CD4-positive, alpha-beta T cell treated with Interleukin-6 at 100 ng/mL for 8 hours (primary cell): ENCODE data around the gene PIPOX.

Experiments used
- DNase-seq: peaks from one replicate; pipeline ENCODE4 v3.0.0-alpha.2; 2020; ENCODE audit warnings: mixed read lengths, low spot score

The PIPOX gene

DNA sequence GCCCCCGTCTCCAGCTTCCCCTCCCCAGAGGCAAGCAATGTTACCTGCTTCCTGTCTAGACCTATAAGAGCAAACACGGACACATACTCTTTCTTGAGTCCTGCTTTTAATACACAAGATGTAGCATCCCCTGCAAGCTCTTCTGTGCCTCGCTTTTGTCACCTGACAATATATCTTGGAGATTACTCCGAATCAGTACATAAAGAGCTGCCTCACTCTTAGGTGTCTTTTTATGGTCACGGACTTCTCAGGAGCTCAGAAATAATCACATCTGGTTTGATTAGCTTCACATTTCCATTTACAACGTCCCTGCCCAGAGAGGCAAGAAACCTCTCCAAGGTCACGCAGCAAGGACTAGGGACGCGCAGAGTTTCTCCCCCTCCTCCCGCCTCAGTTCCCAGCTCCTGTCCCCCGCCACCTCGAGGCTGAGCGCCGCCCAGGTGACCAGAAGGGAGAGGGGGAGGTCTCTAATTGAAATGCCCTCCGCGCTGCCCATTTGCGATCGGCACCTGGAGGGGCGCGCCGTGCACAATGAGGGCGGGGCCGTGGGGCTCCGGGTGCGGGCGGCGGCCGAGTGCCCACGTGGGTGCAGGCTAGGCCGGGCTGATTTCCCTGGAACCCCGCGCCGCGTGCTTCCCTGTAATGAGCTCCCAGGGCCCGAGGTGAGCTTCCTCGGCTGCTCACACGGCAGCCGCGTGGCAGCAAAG lies 23.3 kb upstream of the PIPOX start:
- no peak for DNase-seq

DNA sequence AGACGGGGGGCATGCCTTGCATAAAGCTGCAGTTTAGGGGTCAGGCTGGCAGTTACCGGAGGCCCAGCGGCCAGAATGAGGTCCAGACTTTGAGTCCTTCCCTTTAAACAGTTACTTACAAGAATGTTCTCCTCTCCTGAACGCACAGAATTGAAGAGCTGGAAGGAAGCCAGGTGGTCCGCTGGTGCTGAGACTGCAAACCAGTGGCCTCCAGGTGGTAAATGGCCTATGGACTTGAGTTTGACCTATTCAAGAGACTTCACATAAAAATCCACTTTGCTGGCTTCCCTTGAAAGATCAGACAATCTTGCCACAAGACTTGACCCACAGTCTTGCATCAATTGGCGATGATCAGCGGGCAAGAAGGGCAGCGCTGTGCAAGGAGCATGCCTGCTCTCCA lies 22.4 kb upstream of the PIPOX start:
- no peak for DNase-seq

DNA sequence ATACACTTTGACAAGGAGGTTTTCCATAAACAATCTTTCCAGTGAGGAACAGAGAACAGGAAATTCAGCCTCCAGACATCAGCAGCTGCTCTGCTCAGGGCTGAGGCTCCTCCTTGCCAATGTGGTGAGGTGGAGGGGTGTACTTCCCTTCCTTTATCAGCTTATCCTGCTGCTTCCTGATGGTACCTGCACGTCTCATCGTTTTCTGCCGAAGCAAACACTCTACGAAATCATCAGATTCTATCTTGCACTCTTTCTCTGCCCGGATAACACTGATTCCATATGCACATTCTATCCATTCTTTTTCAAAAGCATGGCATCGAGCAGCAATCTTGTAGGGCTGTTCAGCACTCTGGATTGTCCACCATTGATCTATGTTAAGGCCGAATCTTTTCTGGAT lies 21.7 kb upstream of the PIPOX start:
- DNase-seq, result no peak

DNA sequence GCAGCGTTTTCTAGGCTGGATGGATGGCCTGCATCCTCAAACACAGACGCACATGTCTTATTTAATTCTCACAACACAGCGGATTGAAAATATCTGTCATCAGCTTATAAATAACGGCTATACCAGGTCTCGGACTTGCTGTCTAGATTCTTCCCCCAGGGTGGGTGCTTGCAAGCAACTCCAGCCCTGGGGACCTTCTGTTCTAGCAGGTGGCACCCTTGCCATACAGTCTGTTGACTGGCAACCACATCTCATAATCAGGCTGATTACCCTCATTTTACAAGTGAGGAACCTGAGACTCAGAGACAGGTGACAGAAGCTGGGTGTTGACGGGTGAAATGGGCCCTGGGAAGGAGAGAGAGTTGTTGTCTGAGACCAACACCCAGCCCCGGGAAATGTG lies 20.9 kb upstream of the PIPOX start:
- DNase-seq, result no peak

DNA sequence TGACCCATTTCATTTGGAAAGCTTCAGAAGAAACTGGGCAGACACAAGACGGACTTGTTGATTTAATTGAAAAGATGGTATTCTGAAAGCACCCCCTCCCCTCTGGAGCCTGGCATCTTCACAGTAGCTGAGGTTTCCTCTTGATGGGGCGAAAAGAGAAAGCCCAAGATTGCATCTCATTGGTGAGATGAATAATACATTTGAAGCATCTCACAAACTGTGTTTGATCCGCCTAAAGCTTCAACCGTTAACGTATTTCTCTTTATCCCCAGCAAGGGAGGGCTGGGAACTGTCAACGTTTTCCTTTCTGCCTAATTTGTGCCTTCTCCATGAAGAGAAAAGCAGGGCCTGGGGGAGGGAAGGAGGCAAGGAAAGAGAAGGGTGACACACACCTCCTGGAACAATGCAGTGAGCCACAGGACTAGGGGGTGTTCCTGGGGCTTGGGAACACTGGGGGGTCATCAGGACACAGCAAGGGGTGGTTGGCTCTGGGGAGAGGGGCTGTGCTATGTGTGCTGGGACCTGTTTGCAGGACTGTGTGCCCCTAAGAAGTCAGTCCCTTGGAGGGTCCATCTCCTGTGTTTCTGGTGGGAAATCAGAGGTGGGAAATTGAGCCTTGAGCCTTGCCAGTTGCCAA lies 18.5 kb upstream of the PIPOX start:
- DNase-seq, result no peak

DNA sequence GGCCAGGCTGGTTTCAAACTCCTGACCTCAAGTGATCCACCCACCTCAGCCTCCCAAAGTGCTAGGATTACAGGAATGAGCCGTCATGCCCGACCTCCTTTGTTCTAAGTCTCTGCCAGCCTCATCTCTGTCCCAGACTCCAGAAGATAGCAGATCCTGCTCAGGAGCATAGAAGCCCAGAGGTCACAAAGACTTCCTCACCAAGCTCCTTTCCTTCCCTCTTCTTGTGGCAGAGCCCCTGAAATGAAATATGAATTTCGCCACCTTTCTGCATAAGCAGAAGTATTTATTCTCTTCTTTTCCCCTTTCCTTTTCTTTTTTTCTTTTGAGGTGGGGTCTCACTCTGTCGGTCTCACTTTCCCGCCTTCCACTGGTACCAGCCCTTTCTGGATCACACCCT lies 11.5 kb upstream of the PIPOX start:
- DNase-seq, result no peak

DNA sequence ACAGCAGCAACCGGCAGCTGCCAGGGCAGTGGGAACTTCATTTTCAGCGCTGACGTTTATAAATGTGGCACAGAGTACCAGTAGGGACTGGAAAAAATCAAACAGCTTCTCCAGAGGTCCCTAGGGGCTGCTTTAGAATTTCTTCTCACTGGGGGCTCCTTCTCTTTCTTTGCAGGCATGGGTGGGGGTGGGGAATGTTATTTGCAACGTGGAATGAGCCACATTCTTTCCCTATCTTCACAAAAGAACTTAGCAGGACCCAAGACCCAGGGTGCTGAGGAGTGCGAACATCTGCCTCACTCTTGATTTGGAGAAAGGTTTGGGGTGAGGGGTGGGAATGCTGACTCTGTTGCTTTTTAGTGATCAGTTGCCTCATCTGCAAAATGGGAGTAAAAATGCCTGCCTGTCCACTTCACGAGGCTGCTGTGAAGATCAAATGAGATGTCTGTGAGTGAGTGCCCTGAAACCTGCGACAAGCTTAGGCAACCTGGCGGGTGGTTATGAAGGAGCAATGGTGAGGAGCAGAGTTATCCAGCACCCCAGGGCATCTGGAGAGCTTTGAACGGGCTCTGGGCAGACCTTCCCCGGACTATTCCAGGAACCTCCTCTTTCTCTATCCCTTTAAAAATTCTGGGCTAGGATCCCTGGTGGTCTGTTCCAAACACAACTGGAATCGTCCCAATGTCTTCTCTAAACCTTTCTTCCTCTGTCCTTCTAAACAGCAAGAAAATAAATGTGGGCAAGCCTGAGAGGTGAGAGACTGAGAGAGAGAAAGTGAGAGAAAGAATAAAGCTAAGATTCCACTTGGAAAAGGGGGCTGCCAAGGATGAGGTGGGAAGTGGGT lies 10.7 kb upstream of the PIPOX start:
- no peak for DNase-seq

DNA sequence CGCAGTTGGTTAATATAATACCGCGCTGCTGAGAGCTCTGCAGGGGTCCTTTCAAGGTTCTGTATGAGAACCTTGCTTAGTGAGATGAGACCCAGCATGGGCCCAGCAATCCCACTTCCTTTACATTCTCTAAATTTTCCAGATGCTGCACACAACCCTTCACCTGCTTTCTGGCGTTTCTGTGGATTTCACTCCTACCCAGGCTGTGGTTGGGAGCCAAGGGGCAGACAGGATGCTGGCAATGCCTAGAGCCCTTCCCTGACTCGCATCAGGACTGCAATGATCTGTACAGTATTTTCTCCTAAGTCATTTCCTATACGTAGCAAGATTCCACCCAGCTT lies 10.1 kb upstream of the PIPOX start:
- no peak for DNase-seq

DNA sequence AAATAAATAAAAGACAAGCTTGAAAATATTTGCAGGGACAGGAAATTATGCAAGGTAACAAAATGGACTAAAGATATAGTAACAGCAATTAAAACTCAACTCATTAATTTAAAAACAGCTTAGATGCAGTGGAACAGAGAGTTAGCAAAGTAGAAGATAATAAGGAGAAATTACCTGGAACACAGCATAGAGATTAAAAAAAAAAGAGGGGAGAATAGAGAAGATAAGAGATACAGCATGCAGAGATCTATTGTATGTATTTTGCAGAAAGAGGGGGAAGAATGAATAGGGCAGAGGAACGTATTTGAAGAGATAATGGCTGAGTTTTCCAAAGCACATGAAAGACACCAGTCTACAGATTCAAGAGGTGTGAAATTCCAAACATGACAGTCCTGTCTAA lies 8.4 kb upstream of the PIPOX start:
- DNase-seq, result no peak

DNA sequence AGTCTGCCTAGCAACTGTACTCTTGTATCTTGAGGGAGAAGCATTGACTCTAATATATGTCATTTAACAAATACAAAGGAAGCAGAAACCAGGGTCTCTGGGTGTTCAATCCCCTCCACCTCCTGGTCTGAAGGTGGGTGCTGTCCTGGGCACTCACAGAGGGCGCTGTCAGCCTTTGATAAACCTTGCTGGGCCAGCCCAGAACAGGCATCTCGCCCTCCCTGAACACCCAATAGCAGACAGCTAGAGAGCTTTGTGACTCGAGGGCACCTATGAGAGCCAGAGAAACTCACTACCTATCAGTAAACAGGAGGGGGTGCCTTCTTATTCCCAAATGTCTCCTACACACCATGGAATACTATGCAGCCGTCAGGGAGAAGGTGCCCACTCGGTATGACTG lies 6.4 kb upstream of the PIPOX start:
- DNase-seq, result no peak

DNA sequence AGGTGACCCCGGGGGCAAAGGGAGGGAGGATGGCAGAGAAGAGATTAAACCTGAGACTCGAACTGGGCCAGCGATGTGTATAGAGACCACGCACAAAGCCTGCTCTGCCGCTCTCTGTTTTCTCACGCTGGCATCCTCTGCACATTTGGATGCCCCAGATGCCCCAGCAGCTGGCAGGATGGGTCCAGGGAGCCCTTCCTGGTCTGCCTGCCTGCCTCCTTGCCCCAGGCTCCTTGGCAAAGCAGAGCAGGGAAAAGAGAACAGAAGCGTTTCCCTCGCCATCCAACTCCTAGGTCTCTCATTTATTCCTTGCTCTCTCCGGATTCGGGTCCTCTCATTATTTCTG lies 5.2 kb upstream of the PIPOX start:
- DNase-seq, result no peak

DNA sequence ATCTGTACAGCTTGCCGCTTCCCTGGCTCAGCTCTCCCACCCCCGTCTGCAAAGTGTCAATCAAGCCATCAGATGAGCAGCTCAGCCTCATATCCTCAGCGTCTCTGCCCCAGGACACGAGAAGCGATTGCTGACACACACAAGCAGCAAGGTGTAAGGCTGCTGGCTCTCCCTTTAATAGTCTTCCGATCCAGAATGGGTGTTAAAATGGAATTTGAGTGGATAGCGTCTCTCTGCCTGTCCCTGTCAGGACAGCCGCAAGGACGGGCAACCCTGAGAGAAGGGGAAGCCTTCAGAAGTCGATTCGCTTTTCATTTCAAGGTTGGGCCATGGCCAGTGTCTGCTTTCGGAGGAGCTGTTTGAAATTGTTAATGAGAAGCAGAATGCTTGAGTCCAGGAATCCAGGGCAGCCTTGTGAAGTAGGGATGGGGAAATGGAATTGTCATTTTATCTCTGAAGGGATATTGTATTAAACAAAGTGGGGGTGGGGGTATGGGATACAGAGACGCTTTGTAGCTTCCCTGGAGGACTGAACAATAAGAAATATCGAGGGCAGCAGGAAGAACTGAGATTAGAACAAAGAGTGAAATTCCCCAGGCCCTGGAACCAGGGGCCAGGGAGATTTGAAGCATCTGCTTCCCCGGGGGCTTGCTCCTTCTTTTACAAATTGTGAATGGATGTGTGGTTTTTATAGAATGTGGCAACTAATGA lies 4.7 kb upstream of the PIPOX start:
- no peak for DNase-seq

DNA sequence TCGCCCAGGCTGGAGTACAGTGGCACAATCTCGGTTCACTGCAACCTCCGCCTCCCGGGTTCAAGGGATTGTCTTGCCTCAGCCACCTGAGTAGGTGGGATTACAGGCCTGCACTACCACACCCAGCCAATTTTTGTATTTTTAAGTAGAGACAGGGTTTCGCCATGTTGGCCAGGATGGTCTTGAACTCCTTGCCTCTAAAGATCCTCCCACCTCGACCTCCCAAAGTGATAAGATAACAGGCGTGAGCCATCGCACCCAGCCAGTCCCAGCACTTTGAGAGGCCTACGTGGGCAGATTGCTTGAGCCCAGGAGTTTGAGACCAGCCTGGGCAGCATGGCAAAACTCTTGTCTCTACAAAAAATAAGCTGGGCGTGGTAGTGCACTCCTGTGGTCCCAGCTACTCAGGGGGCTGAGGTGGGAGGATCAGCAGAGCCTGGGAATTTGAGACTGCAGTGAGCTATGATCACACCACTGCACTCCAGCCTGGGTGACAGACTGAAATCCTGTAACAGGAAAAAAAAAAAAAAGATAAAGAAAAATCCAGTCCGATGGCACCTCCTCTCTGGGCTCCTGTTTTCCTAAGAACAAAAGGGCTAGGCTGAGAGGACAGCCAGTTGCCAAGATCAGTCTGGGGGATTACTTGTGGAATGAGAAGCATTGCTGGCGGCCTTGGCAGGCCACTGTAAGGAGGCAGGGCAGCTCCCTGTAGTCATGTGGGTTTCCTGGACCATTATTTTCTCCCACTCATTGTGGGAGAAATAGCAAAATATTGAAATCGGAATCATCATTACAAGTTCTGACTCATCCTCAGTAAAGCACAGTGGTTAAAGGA lies 3.0 kb upstream of the PIPOX start:
- DNase-seq, result no peak

DNA sequence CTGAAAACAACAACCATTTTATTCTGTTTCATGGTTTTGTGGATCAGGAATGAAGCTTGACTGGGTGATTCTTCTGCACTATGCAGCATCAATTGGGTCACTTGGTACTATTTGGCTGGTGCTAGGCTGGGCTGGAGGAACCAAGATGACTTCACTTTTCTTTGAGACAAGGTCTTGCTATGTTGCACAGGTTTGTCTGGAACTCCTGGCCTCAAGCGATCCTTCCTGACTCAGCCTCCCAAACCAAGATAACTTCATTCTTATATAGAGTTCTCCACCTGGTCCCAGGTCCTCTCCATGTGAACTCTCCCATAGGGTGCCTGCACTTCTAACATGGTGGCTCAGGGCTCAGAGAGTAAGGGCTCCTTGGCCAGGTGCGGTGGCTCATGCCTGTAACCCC lies 1.9 kb upstream of the PIPOX start:
- DNase-seq, result no peak

DNA sequence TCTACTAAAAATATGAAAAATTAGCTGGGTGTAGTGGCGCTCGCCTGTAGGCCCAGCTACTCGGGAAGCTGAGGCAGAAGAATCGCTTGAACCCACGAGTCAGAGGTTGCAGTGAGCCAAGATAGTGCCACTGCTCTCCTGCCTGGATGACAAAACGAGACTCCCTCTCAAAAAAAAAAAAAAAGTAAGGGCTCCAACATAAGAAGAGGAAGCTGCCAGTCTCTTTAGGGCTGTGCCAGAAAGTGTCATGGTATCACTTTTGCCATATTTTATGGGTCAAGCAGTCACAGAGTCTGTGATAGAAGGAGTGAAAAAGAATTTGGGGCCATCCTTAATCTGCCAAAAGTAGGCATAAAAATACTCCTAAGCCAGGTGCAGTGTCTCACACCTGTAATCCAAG lies 1.4 kb upstream of the PIPOX start:
- DNase-seq, result no peak

DNA sequence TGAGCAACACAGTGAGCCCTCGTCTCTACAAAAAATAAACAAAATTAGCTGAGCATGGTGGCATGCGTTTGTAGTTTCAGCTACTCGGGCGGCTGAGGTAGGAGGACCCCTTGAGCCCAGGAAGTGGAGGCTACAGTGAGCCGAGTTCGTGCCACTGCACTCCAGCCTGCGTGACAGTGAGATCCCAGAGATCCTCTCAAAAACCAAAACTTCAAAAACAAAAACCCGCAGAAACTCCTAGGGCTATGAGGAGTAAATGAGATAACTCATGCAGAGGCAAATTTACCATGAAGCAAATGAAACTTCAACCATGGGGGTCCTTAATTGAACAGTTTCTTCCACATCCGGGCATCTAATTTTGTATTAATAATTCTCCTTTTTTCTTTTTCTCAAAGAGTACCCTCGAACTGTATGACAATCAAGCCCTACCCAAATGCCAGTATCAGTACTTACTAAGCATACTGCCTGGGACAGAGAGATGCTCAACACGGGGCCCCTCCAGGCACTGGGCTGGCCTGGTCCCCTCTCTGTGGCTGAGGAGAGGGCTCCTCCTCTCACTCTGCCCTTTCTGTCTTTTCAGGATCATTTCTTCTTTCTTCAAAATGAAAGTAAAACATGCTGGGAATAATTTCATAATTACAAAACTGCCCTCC lies 789 bp upstream of the PIPOX start:
- DNase-seq, result no peak

DNA sequence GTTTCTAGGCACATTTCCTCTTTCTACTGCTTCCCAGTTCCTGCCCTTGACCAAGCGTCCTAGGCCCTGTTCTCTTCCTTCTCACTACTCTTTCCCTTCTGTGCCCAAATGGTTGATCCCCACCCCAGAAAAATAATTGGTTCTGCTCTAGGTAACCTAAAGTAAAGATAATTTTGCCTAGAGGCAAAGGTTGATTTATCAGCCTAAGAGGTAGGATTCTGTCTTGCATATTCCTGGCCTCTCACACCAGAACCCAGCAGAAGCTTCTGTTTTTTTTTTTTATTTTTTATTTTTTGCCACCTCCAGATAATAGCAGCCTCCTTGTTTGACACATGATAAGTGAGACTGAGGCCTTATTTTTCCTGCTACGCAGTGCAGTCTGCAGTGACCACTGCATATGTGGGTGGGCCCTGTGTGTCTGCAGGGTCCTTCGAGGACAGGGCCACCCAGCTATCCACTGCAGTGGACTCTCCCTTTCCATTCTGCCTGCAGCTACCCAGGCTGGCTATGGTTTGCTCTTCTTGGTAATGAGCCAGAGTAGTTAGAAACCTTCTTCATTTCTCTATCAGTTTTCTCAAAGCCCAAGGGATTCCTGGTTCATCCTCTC lies 701 bp downstream of the PIPOX start:
- no peak for DNase-seq

DNA sequence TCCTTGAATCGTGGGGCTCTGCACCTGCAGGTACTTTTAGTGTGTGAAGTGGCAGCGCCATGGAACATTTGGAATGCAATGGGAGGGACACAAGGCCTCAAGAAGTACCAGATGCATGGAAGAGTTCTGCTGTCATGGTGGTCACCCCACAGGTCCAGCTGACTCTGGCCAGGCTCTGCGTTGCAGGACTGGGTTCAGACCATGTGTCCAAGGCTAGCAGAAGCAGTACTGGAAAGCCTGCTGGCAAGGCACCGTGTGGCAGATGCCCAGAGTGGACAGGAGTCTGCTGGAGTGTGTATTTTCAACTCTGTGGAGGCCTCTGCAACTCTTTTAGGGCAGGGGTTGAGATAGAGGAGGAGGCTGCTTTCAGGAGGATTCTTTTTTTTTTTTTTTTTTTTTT lies 2.1 kb downstream of the PIPOX start:
- DNase-seq, result no peak

DNA sequence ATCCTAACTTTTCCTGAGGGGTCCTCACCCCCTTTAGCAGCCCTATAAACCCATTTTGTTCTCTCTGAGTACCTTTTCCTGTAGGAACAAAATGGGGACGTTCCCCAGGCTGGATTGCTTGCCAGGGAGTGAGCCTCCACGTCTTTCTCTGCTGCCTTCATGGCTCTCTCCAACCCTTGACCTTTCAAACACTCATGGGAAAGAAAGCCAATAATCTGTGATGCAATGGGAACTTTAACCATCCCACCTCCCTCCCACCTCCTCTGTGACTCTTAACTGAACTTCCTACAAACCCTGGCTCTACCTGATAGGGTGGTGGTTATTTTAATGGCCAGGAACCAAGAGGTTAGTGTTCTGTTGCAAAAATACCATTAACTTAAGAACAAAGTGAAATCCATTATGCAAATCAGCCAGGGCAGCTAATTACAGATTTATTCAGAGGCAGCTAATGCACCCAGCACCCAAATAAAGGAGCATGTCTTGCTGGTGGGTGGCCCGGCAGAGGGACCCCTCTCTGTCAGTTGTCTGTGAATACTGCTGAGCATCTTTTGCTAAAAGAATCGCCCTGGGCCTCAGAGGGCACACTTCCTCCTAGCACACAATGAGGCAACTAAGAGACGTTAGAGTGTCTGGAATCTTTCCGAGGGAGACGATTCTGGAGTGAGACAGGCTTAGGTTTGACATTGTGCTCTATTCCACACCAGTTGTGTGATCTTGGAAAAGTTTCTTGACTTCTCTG lies 3.0 kb downstream of the PIPOX start:
- DNase-seq, result no peak

DNA sequence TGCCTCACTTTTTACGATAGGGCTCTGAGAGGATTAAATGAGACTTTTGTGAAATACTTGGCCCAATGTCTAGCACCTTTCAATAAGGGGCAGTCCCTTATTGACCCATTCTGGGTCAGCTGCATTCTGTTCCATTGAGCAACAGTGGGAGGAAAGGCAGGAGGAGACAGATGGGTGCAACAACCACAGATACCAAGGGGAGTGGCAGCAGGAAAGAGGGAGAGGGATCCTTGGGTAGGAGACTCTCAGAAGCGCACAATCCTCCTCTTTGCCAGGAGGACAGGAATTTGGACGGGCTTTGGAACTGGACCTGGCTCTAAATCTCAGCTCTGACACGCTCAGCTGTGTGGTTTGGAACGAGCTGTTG lies 3.5 kb downstream of the PIPOX start:
- no peak for DNase-seq
